ENCODE measurements around the gene SUV39H1. TPM values are rescaled to one million over a fixed set of nuclear protein-coding genes. Genes with fewer than 3 reads are reported as not detected.

Gene SUV39H1
- total and polyA plus RNA-seq, 2 experiments from 2014 or later, result 6.0 to 6.8 TPM

DNA sequence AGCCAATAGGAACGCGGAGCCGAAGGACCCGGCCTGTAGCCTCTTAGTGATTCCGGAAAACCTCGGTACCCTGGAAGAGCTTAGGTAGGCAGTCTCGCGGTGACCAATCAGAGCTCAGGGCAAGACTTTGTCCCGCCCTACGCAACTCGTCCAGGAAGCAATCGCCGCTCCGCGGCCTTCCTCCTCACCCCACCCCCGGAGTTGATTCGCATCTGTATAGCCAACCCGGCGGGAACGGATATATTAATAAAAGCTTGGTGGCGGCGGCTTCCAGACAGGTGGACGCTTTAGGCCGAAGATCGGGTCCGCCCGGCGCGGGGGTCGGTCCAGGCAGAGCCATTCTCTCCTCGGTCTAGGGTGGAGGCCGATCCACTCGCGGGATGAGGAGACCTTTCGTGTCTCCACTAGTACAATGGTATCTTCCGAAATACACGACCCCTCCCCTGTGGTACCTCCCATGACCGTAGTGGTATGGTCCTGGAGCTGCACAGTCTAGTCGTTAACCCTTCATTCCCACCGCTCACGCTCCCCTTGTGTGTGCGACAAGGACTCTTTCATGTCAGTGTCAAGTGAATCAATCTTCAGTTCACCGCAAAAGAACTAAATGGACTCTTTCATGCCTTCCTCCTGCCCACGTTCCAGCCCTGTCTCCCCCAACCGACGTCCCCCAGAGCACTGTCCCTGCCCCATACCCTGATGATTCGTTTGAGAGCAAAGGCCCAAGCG is 40.8 kb downstream of the SUV39H1 start:
- Histone ChIP-seq H3K9me3 (ENCODE audit: low read depth) (no peaks in the 10 kb centered on the region), H3K27ac (peak overlapping the region; percentile 85), H3K4me1 (ENCODE audit: insufficient read depth) (peaks cover 4% of the 10 kb centered on the region; the same call in 1 of the 2 replicates), H3K36me3 (ENCODE audit: low read depth) (no peaks in the 10 kb centered on the region), H3K79me2 (ENCODE audit: insufficient read depth) (no peaks in the 10 kb centered on the region), H3F3A (ENCODE audit: insufficient read depth) (no peaks in the 10 kb centered on the region), H3K4me3 (peak overlapping the region; percentile 87), H3K9ac (peak overlapping the region; percentile 95), H3K4me2 (ENCODE audit: unreplicated experiment) (peak overlapping the region; percentile 86), H3K27me3 (replicated peaks; ENCODE audit: insufficient read depth) (no peaks in the 10 kb centered on the region), H4K20me1 (ENCODE audit: insufficient read depth) (no peaks in the 10 kb centered on the region), H2AFZ (peak overlapping the region; percentile 97), H3K9me2 (ENCODE audit: insufficient read depth) (no peaks in the 10 kb centered on the region)
- 2 to 3% methylated on average over 35 to 39 of the region's 48 CpGs for WGBS, 2 experiments (ENCODE audit: low coverage in 1 of 2, low lambda C conversion rate in 2 of 2, missing lambda C conversion rate in 2 of 2)
- in situ Hi-C loops (cut with MboI), result no loop called here
- DNase-seq, result peak; percentile 96
- no peak for TF ChIP-seq EZH2phosphoT487 (IDR thresholded peaks at IDR 0.05; ENCODE audit: insufficient read depth, low read depth)
- TF ChIP-seq EZH2 (IDR thresholded peaks at IDR 0.05; ENCODE audit: insufficient read depth, poor library complexity, severe bottlenecking), result no peak

DNA sequence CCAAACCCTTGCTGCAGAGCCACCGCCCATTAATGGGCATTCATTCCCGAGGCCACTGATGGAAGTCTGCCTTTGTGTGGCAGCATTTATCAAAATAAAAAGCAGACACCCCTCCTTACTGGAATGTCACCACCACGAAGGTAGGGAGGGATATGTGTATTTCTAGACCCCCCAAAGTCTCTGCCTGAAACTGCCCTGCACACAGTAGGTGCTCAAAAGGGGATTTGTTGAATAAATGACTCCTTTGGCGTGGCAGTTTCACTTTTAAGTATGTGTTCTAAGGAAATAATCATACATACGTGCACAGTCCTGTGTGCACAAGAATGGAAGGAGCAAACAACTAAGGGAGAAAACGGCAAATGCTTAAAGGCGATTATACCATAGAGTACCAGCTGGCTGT is 41.4 kb downstream of the SUV39H1 start:
- peak overlapping the region; percentile 95 for H3K9ac ChIP-seq
- peak overlapping the region; percentile 86 for H3K4me2 ChIP-seq (ENCODE audit: unreplicated experiment)
- TF ChIP-seq EZH2phosphoT487 (IDR thresholded peaks at IDR 0.05; ENCODE audit: insufficient read depth, low read depth) (no peak), EZH2 (IDR thresholded peaks at IDR 0.05; ENCODE audit: insufficient read depth, poor library complexity, severe bottlenecking) (no peak)
- in situ Hi-C loops (cut with MboI), result no loop called here
- H3K4me3 ChIP-seq, result peak overlapping the region; percentile 87
- H3K27ac ChIP-seq, result peak overlapping the region; percentile 85
- H3K9me2 ChIP-seq (ENCODE audit: insufficient read depth), result no peaks in the 10 kb centered on the region
- no peaks in the 10 kb centered on the region for H3K79me2 ChIP-seq (ENCODE audit: insufficient read depth)
- H3K9me3 ChIP-seq (ENCODE audit: low read depth), result no peaks in the 10 kb centered on the region
- H2AFZ ChIP-seq, result peak overlapping the region; percentile 88
- peaks cover 4% of the 10 kb centered on the region; the same call in 1 of the 2 replicates for H3K4me1 ChIP-seq (ENCODE audit: insufficient read depth)
- WGBS, 2 experiments (ENCODE audit: low coverage in 1 of 2, low lambda C conversion rate in 2 of 2, missing lambda C conversion rate in 2 of 2), result 16 to 19% methylated on average over 7 of the region's 7 CpGs
- DNase-seq, result peak; percentile 28
- no peaks in the 10 kb centered on the region for H3K36me3 ChIP-seq (ENCODE audit: low read depth)
- no peaks in the 10 kb centered on the region for H4K20me1 ChIP-seq (ENCODE audit: insufficient read depth)
- H3K27me3 ChIP-seq (replicated peaks; ENCODE audit: insufficient read depth), result no peaks in the 10 kb centered on the region
- no peaks in the 10 kb centered on the region for H3F3A ChIP-seq (ENCODE audit: insufficient read depth)

- 82% methylated on average over 7 to 8 of the region's 8 CpGs for WGBS, 2 experiments (ENCODE audit: low coverage in 1 of 2, low lambda C conversion rate in 2 of 2, missing lambda C conversion rate in 2 of 2)
- H3K27me3 ChIP-seq (replicated peaks; ENCODE audit: insufficient read depth), result no peaks in the 10 kb centered on the region
- no peaks in the 10 kb centered on the region for H3K36me3 ChIP-seq (ENCODE audit: low read depth)
- in situ Hi-C loops (cut with MboI), result no loop called here
- no peak overlapping the region for H2AFZ ChIP-seq
- H3K4me3 ChIP-seq, result no peak overlapping the region
- no peak overlapping the region for H3K27ac ChIP-seq
- H3K4me2 ChIP-seq (ENCODE audit: unreplicated experiment), result no peak overlapping the region
- no peaks in the 10 kb centered on the region for H3F3A ChIP-seq (ENCODE audit: insufficient read depth)
- no peak for DNase-seq
- no peak overlapping the region for H3K9ac ChIP-seq
- no peaks in the 10 kb centered on the region for H3K79me2 ChIP-seq (ENCODE audit: insufficient read depth)
- no peaks in the 10 kb centered on the region for H3K9me2 ChIP-seq (ENCODE audit: insufficient read depth)
- TF ChIP-seq EZH2 (IDR thresholded peaks at IDR 0.05; ENCODE audit: insufficient read depth, poor library complexity, severe bottlenecking) (no peak), EZH2phosphoT487 (IDR thresholded peaks at IDR 0.05; ENCODE audit: insufficient read depth, low read depth) (no peak)
- H4K20me1 ChIP-seq (ENCODE audit: insufficient read depth), result no peaks in the 10 kb centered on the region
- no peaks in the 10 kb centered on the region for H3K9me3 ChIP-seq (ENCODE audit: low read depth)
- H3K4me1 ChIP-seq (ENCODE audit: insufficient read depth), result peaks cover 4% of the 10 kb centered on the region; the same call in 1 of the 2 replicates
Observed at GRCh38 chrX:48741834-48742233, 45.3 kb downstream of the SUV39H1 start.

DNA sequence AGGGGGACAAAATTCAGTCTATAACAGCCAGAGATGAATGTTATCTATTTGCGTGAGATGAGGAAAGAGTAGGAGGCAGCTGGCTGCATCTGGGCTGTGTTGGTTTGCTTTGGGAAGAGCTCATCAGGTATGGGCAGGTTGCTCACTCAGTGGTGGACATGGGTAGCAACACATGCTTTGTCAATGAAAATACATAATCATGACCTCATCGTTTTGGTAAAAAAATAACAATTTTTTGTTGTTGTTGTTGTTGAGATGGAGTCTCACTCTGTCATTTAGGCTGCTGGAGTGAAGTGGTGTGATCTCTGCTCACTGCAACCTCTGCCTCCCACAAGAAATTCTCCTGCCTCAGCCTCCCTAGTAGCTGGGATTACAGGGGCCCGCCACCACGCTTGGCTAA is 48.7 kb downstream of the SUV39H1 start:
- Histone ChIP-seq H3K9me3 (ENCODE audit: low read depth) (no peaks in the 10 kb centered on the region), H3K4me3 (no peak overlapping the region), H3K36me3 (ENCODE audit: low read depth) (no peaks in the 10 kb centered on the region), H2AFZ (no peak overlapping the region), H3K27me3 (replicated peaks; ENCODE audit: insufficient read depth) (no peaks in the 10 kb centered on the region), H3K4me1 (ENCODE audit: insufficient read depth) (no peaks in the 10 kb centered on the region), H4K20me1 (ENCODE audit: insufficient read depth) (no peaks in the 10 kb centered on the region), H3F3A (ENCODE audit: insufficient read depth) (no peaks in the 10 kb centered on the region), H3K9me2 (ENCODE audit: insufficient read depth) (no peaks in the 10 kb centered on the region), H3K79me2 (ENCODE audit: insufficient read depth) (no peaks in the 10 kb centered on the region), H3K4me2 (ENCODE audit: unreplicated experiment) (no peak overlapping the region), H3K27ac (no peak overlapping the region), H3K9ac (no peak overlapping the region)
- DNase-seq, result no peak
- WGBS, 2 experiments (ENCODE audit: low coverage in 1 of 2, low lambda C conversion rate in 2 of 2, missing lambda C conversion rate in 2 of 2), result 20 to 48% methylated on average over 2 to 4 of the region's 4 CpGs
- TF ChIP-seq EZH2phosphoT487 (IDR thresholded peaks at IDR 0.05; ENCODE audit: insufficient read depth, low read depth) (no peak), EZH2 (IDR thresholded peaks at IDR 0.05; ENCODE audit: insufficient read depth, poor library complexity, severe bottlenecking) (no peak)
- in situ Hi-C loops (cut with MboI), result no loop called here
